HG03045 (cell line): ENCODE measurements around the gene NUCB1.
"Not testable (repeated sequence)": the region's sequence is repeated elsewhere in the genome, so short reads cannot be mapped to it uniquely, and the experiment has no call there.

Experiments used
- ATAC-seq: cut with Tn5 transposase; IDR thresholded peaks from one replicate; pipeline ENCODE4 v1.9.1; 2021; ENCODE audit warnings: mild to moderate bottlenecking, moderate library complexity; ENCODE audit not compliant: unreplicated experiment

Gene NUCB1

DNA sequence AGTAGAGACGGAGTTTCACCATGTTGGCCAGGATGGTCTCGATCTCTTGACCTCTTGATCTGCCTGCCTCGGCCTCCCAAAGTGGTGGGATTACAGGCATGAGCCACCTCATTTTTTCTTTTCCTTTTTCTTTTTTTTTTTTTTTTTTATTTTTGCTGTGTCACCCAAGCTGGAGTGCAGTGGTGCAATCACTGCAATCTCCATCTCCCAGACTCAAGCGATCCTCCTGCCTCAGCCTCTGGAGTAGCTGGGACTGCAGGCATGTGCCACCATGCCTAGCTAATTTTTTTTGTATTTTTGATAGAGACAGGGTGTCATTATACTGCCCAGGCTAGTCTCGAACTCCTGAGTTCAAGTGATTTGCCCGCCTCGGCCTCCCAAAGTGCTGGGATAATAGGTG, 2.2 kb downstream of the NUCB1 start:
- not testable (repeated sequence) for ATAC-seq

DNA sequence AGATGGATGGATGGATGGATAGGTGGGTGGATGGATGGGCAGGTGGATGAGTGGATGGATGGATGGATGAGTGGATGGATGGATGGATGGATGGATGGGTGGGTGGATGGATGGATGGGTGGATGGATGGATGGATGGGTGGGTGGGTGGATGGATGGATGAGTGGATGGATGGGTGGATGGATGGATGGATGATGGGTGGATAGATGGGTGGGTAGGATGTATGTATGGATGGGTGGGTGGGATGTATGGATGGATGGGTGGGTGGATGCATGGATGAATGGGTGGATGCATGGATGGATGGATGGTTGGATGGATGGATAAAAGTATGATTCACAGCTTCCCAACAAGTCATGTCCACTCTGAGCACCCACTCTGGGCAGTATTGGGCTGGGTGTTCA, 3.7 kb downstream of the NUCB1 start:
- not testable (repeated sequence) for ATAC-seq

DNA sequence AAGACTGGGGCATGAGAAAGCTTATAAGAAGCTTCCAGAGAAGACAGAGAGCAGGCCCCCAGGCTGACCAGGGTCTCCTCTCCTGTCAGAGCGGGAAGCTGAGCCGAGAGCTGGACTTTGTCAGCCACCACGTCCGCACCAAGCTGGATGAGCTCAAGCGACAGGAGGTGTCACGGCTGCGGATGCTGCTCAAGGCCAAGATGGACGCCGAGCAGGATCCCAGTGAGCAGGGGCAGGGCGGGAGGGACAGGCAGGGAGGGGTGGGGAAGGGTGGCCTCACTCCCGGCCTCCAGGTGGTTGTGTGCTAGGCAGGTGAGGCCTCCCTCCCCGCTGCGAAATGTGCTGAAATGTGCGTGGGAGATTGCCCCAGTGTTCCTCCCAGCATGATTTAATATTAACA, 5.6 kb downstream of the NUCB1 start:
- ATAC-seq = no peak

DNA sequence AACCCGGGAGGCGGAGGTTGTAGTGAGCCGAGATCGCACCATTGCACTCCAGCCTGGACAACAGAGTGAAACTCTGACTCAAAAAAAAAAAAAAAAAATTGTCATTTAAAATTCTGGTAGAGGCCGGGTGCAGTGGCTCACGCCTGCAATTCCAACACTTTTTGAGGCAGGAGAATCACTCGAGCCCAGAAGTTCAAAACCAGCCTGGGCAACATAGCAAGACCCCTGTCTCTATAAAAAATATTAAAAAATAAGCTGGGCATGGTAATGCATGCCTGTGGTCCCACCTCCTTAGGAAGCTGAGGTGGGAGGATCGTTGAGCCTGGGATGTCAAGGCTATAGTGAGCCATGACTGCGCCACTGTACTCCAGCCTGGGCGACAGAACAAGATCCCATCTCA, 6.2 kb downstream of the NUCB1 start:
- no peak for ATAC-seq

DNA sequence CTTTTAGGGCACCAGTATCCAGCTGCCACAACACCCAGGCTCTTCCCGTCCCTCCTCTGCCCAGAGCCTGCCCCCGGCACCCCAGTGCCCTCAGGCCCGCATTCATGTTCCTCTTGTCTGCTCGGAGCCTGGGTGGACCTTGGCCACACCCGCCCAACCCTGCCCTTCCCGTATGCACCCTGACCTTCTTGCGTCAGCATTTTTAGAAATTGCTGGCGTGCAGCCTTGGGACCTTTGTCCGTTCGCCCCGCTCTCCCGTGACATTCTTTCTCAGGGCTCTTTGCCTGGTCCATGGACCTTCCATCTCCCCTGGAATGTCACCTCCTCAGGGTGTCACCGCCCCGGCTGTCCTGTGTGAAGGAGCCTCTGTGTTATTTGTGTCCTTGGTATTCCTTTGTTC, 7.6 kb downstream of the NUCB1 start:
- no peak for ATAC-seq

DNA sequence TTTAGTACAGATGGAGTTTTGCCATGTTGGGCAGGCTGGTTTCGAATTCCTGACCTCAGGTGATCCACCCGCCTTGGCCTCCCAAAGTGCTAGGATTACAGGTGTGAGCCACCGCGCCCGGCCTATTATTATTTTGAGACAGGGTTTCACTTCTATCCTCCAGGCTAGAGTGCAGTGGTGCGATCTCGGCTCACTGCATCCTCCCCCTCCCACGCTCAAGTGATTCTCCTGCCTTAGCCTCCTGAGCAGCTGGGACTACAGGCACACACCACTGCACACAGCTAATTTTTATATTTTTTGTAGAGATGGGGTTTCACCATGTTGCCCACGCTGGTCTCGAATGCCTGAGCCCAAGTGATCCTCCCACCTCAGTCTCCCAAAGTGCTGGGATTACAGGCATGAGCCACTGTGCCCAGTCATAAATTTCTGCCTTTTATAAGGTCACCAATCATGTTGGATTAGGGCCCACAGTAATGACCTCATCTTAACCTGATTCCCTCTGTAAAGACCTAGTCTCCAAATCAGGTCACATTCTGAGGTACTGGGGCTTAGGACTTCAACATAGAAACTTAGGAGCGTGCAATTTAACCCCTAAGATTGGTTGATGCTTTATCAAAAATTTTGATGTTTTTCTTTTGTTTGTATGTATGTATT, 9.4 kb downstream of the NUCB1 start:
- not testable (repeated sequence) for ATAC-seq

DNA sequence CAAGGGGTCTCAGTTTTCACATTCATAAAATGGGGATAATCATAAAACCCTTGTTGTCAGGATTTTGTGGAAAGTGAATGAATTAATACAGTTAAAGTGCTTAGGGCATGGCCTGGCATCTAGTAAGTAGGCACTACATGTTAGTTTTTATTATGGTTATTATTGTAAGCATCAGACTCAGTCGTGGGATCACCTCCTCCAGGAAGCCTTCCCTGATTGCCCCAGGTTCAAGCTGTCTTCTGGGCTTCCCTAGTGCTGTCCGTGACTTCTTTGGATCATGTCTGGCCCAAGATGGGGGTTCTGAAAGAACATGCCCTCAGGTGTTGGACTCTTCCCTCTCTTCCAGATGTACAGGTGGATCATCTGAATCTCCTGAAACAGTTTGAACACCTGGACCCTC, 10.7 kb downstream of the NUCB1 start:
- ATAC-seq = no peak

DNA sequence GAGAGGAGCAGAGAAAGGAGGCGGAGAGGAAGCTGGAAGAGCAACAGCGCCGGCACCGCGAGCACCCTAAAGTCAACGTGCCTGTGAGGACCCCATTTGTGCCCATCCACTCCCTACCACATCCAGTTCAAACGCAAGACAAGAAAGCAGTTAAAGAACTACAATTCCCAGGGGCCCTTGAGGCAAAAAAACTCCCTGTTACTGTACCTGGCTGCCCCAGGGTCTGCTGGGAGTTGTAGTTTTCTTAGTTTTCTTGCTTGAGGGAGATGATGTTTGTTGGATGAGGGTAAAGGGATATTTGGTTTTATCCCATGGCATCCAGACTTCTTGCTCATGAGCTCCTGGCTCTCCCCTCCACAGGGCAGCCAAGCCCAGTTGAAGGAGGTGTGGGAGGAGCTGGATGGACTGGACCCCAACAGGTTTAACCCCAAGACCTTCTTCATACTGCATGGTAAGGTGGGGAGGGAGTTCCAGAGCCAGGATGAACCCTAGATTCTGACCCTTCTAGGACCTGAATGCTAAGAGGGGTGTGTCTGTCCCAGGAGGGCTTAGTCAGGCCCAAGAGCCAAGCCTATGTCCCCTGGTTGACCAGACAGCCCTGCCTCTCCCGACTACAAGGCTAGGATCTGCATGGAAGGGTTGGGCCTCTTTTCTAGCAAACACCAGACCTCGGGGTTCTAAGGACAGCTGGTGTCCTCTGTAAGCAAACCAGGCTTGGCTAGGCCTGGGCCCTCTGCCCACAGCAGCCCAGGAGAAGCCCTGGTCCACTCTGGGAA, 13.2 kb downstream of the NUCB1 start:
- ATAC-seq = no peak

DNA sequence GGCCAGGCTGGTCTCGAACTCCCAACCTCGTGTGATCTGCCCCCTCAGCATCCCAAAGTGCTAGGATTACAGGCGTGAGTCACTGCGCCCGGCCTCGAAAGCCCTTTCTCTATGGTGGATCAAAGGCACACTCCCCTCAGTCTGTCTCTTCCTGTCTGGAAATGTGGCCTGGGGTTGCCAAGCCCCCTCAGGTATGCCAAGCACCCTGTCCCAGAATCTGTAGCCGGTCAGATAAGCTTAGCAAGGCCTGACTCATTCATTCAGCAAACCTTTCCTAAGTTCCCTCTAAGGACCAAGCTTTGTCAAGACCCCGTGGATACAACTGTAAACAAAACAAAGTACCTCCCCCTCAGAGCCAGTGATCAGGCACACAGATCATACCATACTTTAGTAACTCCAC, 14.1 kb downstream of the NUCB1 start:
- ATAC-seq = no peak

DNA sequence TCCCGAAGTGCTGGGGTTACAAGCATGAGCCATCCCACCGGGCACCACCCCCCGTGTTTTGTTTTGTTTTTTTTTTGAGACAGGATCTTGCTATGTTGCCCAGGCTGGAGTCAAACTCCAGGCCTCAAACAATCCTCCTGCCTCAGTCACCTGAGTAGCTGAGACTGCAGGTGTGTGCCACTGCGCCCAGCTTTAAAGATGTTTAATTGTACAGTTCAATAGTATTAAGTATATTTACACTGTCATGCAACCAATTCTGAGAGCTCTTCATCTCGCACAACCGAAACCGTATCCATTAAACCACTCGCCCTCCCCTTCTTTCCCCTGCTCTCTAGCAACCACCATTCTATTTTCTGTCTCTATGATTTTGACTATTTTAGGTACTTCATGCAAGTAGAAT, 15.6 kb downstream of the NUCB1 start:
- ATAC-seq = no peak

DNA sequence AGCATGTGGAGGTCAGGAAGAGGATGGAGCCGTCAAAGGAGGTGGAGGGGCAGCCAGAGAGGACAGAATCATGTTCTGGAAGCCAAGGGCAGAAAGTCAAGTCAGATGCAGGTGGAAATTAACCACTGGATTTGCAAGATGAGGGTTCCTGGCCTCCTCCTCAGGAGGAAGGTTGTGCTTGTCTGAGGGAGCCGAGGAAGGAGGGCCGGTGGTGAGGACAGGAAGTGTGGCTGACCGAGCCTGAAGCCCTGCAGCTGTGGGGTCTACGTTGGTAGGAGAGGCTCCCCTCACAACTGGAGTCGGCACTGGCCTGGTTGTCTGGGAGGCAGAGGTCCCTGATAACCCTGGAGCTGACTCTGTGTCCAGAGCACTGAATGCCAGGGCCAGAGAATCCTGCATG, 18.0 kb downstream of the NUCB1 start:
- no peak for ATAC-seq

DNA sequence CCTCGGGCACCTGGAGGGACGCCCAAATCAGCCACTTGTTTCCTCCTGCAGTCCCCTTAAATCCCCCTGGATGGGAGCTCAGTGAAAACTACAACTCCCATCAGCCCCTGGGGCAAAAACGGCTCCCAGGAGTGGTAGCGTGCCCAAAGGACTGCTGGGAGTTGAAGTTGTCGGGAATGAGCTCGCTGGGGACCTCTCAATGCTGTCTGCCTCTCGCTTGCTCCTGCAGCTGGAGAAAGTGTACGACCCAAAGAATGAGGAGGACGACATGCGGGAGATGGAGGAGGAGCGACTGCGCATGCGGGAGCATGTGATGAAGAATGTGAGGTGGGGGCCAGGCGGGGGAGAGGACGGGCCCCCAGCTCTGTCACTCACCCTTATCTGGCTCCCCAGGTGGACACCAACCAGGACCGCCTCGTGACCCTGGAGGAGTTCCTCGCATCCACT, 18.7 kb downstream of the NUCB1 start:
- no peak for ATAC-seq

DNA sequence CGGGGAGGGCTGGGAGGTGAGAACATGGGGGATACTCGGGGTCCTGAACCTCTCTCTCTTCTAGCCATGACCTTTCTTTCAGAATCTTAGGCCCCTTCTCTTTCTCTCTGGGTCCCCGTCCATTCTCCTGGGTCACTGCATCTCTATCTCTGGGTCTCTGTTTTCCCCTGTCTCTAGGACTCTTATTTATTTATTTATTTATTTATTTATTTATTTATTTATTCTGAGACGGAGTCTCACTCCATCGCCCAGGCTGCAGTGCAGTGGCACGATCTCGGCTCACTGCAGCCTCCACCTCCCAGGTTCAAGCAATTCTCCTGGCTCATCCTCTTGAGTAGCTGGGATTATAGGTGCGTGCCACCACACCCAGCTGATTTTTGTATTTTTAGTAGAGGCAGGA, 19.2 kb downstream of the NUCB1 start:
- ATAC-seq = not testable (repeated sequence)

DNA sequence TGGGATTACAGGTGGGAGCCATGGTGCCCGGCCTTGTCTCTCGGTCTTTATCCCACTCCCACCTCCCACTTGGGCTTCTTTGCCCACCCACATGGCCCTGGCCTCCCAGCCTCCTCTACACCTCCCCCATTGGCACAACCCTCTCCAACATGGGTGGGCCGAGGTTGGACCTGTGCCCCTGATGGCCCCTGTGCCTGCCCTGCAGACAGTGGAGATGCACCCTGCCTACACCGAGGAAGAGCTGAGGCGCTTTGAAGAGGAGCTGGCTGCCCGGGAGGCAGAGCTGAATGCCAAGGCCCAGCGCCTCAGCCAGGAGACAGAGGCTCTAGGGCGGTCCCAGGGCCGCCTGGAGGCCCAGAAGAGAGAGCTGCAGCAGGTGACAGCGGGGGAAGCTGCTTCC, 20.8 kb downstream of the NUCB1 start:
- no peak for ATAC-seq

DNA sequence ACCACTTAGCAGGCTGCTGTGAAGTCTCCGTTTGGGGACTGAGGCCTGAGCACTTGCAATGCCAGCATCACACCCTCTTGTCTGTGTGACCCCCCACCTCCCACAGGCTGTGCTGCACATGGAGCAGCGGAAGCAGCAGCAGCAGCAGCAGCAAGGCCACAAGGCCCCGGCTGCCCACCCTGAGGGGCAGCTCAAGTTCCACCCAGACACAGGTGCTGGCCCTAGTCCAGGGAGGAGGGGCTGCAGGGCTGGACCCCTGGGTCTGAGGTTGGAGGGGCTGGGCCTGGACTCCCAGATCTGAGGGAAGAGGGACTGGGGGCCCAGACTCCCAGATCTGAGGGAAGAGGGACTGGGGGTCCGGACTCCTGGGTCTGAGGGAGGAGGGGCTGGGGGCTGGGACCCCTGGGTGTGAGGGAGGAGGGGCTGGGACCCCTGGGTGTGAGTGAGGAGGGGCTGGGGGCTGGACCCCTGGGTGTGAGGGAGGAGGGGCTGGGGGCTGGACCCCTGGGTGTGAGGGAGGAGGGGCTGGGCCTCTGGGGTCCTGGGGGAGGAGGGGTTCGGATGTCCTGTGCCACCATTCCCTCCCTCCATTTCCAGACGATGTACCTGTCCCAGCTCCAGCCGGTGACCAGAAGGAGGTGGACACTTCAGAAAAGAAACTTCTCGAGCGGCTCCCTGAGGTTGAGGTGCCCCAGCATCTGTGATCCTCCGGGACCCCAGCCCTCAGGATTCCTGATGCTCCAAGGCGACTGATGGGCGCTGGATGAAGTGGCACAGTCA, 21.8 kb downstream of the NUCB1 start:
- no peak for ATAC-seq

DNA sequence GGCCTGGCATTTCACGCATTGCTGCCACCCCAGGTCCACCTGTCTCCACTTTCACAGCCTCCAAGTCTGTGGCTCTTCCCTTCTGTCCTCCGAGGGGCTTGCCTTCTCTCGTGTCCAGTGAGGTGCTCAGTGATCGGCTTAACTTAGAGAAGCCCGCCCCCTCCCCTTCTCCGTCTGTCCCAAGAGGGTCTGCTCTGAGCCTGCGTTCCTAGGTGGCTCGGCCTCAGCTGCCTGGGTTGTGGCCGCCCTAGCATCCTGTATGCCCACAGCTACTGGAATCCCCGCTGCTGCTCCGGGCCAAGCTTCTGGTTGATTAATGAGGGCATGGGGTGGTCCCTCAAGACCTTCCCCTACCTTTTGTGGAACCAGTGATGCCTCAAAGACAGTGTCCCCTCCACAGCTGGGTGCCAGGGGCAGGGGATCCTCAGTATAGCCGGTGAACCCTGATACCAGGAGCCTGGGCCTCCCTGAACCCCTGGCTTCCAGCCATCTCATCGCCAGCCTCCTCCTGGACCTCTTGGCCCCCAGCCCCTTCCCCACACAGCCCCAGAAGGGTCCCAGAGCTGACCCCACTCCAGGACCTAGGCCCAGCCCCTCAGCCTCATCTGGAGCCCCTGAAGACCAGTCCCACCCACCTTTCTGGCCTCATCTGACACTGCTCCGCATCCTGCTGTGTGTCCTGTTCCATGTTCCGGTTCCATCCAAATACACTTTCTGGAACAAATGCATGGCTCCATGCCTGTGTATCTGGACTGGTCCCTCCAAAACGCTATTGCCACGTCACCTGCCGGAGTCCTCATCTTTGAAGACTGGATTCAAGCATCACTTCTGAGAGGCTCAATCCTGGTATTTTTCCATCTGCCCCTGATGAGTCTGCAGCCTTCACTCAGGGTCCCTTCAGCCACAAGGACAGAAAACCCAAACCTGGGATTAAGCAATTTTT, 22.7 kb downstream of the NUCB1 start:
- no peak for ATAC-seq

DNA sequence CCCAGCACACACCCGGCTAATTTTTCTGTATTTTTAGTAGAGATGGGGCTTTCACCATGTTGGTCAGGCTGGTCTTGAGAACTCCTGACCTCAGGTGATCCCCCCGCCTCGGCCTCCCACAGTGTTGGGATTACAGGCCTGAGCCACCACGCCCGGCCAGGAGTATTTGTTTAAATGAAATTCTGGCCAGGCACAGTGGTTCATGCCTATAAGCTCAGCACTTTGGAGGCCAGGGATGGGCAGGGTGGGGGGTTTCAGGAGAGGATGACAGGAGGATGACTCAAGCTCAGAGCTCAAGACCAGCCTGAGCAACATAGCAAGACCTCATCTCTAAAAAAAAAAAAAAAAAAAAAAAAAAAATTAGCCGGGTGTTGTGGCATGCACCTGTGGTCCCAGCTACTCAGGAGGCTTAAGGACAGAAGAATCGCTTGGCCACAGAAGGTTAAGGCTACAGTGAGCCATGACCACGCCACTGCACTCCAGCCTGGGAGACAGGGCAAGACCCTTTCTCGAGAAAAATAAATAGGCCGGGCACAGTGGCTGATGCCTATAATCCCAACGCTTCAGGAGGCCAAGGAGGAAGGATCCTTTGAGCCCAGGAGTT, 25.2 kb downstream of the NUCB1 start:
- ATAC-seq = no peak

DNA sequence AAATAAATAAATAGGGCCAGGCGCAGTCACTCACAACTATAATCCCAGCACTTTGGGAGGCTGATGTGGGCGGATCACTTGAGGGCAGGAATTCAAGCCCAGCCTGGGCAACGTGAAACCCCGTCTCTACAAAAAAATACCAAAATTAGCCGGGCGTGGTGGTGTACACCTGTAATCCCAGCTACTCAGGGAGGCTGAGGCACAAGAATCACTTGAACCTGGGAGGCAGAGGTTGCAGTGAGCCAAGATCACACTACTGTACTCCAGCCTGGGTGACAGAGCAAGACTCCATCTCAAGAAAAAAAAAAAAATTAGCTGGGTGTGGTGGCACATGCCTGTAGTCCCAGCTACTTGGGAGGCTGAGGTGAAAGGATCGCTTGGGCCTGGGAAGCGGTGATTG, 25.8 kb downstream of the NUCB1 start:
- ATAC-seq = not testable (repeated sequence)

DNA sequence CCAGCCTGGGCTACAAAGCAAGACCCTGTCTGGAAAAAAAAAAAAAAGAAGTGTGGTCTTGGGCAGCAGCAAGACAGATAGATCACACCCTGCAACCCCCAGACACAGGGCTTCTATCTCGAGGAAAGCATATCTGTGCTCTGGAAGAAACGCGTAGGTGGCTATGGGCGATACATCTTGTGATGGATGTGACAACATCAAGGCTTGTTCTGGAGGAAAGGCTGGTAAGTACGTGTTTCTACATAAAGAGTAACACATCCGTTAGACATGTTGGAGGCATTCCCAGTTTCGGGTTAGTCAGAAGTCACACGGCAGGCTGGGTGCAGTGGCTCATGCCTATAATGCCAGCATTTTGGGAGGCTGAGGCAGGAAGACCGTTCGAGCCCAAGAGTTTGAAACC, 26.8 kb downstream of the NUCB1 start:
- no peak for ATAC-seq

DNA sequence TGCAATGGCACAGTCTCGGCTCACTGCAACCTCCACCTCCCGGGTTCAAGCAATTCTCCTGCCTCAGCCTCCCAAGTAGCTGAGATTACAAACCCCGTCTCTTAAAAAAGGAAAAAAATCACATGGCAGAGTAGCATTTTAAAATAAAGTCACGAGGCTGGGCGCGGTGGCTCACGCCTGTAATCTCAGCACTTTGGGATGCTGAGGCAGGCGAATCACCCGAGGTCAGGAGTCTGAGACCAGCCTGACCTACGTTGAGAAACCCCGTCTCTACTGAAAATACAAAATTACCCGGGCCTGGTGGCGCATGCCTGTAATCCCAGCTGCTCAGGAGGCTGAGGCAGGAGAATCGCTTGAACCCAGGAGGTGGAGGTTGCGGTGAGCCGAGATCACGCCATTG, 27.6 kb downstream of the NUCB1 start:
- not testable (repeated sequence) for ATAC-seq
